GM19239 (cell line): Measurements from ENCODE around the gene RAB21.

Experiments
- DNase-seq: peaks from one replicate; pipeline ENCODE4 v3.0.0; 2011; ENCODE audit warnings: low spot score; ENCODE audit not compliant: insufficient read length
- FAIRE-seq: peaks from 2 replicates; lab custom pipeline; 2011; peaks lifted over from hg19 to GRCh38; lab: Jason Lieb, UNC

Gene RAB21

DNA sequence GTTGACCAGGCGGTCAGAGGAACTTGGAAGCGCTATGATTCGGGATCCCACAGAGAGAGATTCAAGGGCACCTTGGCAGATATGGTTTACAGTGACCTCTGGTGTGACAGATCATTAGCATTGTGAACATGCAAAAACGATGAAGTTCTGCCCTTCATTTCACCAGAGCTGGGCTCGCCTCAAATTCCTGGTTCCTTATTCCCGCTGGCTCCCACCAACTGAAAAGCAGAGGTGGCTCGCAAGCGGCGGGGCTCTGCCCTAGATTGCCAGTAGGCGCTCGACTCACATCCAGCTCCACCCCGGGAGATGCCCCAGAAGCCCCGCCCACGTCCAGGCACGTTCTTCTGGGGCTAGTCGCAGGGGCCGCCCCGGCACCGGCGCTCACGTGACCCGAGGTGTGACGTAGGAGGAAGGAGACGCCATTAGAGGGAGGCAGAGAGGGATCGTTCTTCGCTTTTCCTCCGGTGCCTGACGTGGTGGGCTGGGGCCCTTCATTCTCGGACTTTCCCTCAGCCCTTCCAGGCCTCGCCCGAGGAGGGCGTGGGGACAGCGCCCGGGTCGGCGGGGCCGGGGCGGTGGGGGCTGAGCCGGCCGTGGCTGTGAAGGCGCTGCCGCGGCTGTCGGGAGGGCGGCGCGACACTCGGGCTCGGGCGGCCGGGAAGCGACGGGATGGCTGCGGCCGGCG, at the start of gene RAB21:
Gene RAB21, plus strand, starts transcription at position 403 of the 685 bp plus-strand sequence. Its CDS starts 267 bp downstream, at position 670.
- peak; percentile 92 for FAIRE-seq
- peak; percentile 94 for DNase-seq

GRCh38 chr12:71704920-71705319, 49.7 kb upstream of the RAB21 start:
- DNase-seq (no peak), FAIRE-seq (no peak)

DNA sequence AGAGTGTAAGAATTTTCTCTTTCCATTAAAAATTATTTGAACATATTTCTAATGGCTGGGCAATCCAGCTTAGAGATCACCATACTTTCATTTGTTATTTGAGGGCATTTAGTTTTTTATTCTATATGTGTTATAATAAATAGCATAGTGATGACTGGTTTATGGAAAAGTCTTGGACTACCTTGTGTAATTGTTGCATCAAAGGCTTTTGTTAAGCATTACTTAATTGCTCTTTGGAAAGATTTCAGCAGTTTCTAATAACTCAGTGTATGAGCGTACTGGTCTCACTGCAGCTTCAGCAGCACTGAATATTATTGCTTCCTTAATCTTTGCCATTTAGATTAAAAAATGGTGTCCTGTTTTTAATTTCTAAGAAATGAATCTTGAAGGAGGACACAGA, 46.0 kb upstream of the RAB21 start:
- DNase-seq: no peak
- FAIRE-seq: no peak

GRCh38 chr12:71710276-71711125, 44.2 kb upstream of the RAB21 start:
- no peak for DNase-seq
- FAIRE-seq: no peak

GRCh38 chr12:71718611-71719010, 36.1 kb upstream of the RAB21 start:
- FAIRE-seq (no peak), DNase-seq (no peak)

GRCh38 chr12:71719647-71720370, 34.9 kb upstream of the RAB21 start:
- FAIRE-seq (no peak), DNase-seq (no peak)

- DNase-seq (no peak), FAIRE-seq (no peak)
Measured at GRCh38 chr12:71721783-71722505, 32.7 kb upstream of the RAB21 start.

DNA sequence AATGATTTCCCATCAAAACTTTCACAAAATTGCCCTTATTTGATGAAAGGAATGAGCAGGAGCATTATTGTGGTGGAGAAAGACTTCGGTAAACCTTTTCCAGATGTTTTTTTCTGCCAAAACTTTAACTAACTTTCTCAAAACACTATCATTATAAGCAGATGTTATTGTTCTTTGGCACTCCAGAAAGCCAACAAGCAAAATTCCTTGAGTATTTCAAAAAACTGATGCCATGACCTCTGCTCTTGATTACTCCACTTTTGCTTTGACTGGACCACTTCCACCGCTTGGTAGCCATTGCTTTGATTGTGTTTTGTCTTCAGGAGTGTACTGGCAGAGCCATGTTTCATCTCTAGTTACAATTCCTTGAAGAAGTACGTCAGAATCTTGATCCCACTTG, 29.7 kb upstream of the RAB21 start:
- FAIRE-seq (no peak), DNase-seq (no peak)

- FAIRE-seq: no peak
Measured at GRCh38 chr12:71726548-71726947, 28.1 kb upstream of the RAB21 start.

DNA sequence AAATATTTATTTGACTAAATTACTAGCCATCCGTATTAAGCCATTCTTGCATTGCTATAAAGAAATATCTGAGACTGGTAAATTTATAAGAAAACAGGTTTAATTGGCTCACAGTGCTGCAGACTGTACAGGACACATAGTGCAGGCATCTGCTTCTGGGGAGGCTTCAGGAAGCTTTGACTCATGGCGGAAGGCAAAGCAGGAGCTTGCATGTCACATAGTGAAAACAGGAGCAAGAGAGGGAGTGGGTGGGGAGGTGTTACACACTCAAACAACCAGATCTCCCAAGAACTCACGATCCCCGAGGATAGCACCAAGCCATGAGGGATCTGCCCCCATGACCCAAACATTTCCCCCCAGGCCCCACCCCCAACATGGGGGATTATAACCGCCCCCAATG, 26.7 kb upstream of the RAB21 start:
- FAIRE-seq: no peak
- no peak for DNase-seq

More at GRCh38 chr12:71726548-71726947, 28.1 kb upstream of the RAB21 start:
- DNase-seq: no peak

- DNase-seq (no peak), FAIRE-seq (no peak)
Measured at GRCh38 chr12:71730936-71731335, 23.7 kb upstream of the RAB21 start.

- no peak for DNase-seq
Measured at GRCh38 chr12:71731439-71732356, 23.0 kb upstream of the RAB21 start.

GRCh38 chr12:71732357-71732712, 22.3 kb upstream of the RAB21 start:
- no peak for FAIRE-seq
- no peak for DNase-seq

More at GRCh38 chr12:71731439-71732356, 23.0 kb upstream of the RAB21 start:
- FAIRE-seq: no peak

GRCh38 chr12:71737197-71737596, 17.5 kb upstream of the RAB21 start:
- FAIRE-seq (no peak), DNase-seq (no peak)

DNA sequence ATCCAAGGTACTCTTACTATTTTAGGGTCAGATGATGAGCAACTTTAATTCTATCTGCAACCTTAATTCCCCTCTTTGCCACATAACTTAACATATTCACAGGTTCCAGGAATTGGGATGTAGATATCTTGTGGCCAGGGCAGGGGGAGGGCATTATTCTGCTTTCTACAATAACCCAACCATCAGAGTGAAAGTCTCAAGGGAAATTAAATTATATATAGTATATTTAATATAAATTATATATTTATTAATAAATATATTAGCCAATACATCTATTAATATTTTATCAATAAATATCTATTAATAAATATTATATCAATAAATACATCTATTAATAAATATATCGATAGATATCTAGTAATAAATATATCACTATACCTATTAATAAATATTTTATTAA, 11.7 kb upstream of the RAB21 start:
- no peak for DNase-seq
- no peak for FAIRE-seq

- FAIRE-seq (no peak), DNase-seq (no peak)
Measured at GRCh38 chr12:71744522-71745300, 10.0 kb upstream of the RAB21 start.

GRCh38 chr12:71746974-71747611, 7.6 kb upstream of the RAB21 start:
- no peak for DNase-seq
- peak; percentile 95 for FAIRE-seq
